Frontal cortex (tissue), 4 donors: Measurements from ENCODE around the gene FKBP11. TPM values are rescaled to one million over a fixed set of nuclear protein-coding genes. Genes with fewer than 3 reads are reported as not detected.

Experiments used
- DNase-seq, 2 donors: peaks; one replicate each; pipeline ENCODE4 v3.0.0; 2012; ENCODE audit warnings: low spot score in 2 of 2
- FAIRE-seq: peaks from 2 replicates; lab custom pipeline; 2012; peaks lifted over from hg19 to GRCh38; lab: Jason Lieb, UNC
- total RNA-seq: library from RNA; depleted of rRNA; stranded (reverse); fragments of >200 nt; gene quantifications from one replicate; pipeline ENCODE4 v1.2.3, GENCODE V29; 2014
- donor health status: control.
- donor health status: control.
- donor health status: control.

FKBP11 gene
- 3.3 TPM for total RNA-seq

GRCh38 chr12:48925304-48926011 lies at the start of gene FKBP11:
Gene FKBP11, minus strand, starts transcription at chr12:48925492. Its CDS starts 64 bp downstream, at chr12:48925428.
- FAIRE-seq, result no peak
- peak in 1 of 2 donors; percentile 65 for DNase-seq

- no peak for DNase-seq
- no peak for FAIRE-seq
Measured at GRCh38 chr12:48973941-48974673, 48.8 kb upstream of the FKBP11 start.

GRCh38 chr12:48973531-48973930 lies 48.2 kb upstream of the FKBP11 start:
- FAIRE-seq (no peak), DNase-seq (no peak)

- FAIRE-seq (no peak), DNase-seq (no peak)
Measured at GRCh38 chr12:48972952-48973483, 47.7 kb upstream of the FKBP11 start.

GRCh38 chr12:48972213-48972951 lies 47.1 kb upstream of the FKBP11 start:
- DNase-seq, result no peak
- FAIRE-seq, result no peak

GRCh38 chr12:48970702-48971334 lies 45.5 kb upstream of the FKBP11 start:
- DNase-seq (peak in 1 of 2 donors; percentile 32), FAIRE-seq (no peak)

- peak in 1 of 2 donors; percentile 58 for DNase-seq
- FAIRE-seq, result no peak
Measured at GRCh38 chr12:48969833-48970701, 44.8 kb upstream of the FKBP11 start.

- FAIRE-seq, result no peak
Measured at GRCh38 chr12:48969160-48969771, 44.0 kb upstream of the FKBP11 start.

GRCh38 chr12:48968467-48968866 lies 43.2 kb upstream of the FKBP11 start:
- peak in 1 of 2 donors; percentile 19 for DNase-seq
- no peak for FAIRE-seq

More at GRCh38 chr12:48969160-48969771, 44.0 kb upstream of the FKBP11 start:
- peak in 1 of 2 donors; percentile 31 for DNase-seq

GRCh38 chr12:48967991-48968390 lies 42.7 kb upstream of the FKBP11 start:
- FAIRE-seq (no peak), DNase-seq (peak in 1 of 2 donors; percentile 14)

- DNase-seq, result peak in 1 of 2 donors; percentile 22
- no peak for FAIRE-seq
Measured at GRCh38 chr12:48966177-48966895, 41.0 kb upstream of the FKBP11 start.

GRCh38 chr12:48965298-48965838 lies 40.1 kb upstream of the FKBP11 start:
- DNase-seq, result peak in 1 of 2 donors; percentile 25
- FAIRE-seq, result no peak

- DNase-seq (no peak), FAIRE-seq (no peak)
Measured at GRCh38 chr12:48961801-48962200, 36.5 kb upstream of the FKBP11 start.

GRCh38 chr12:48961331-48961730 lies 36.0 kb upstream of the FKBP11 start:
- DNase-seq, result no peak
- FAIRE-seq, result no peak

- FAIRE-seq (no peak), DNase-seq (no peak)
Measured at GRCh38 chr12:48960834-48961233, 35.5 kb upstream of the FKBP11 start.

GRCh38 chr12:48958049-48958388 lies 32.7 kb upstream of the FKBP11 start:
- FAIRE-seq (no peak), DNase-seq (no peak)

- FAIRE-seq, result no peak
- DNase-seq, result peak; percentile 86 to 96
Measured at GRCh38 chr12:48957141-48958048, 32.1 kb upstream of the FKBP11 start, which contains the start of gene ARF3. Gene ARF3, minus strand, starts transcription at chr12:48957487. Its CDS starts 16,392 bp downstream, at chr12:48941095.
